Measurements from ENCODE around the gene CLDN10. TPM values are rescaled to one million over a fixed set of nuclear protein-coding genes. Genes with fewer than 3 reads are reported as not detected.

Gene CLDN10
- total RNA-seq, 4 donors from 2014 or later: 0.81 to 16.8 TPM; not detected in 2

DNA sequence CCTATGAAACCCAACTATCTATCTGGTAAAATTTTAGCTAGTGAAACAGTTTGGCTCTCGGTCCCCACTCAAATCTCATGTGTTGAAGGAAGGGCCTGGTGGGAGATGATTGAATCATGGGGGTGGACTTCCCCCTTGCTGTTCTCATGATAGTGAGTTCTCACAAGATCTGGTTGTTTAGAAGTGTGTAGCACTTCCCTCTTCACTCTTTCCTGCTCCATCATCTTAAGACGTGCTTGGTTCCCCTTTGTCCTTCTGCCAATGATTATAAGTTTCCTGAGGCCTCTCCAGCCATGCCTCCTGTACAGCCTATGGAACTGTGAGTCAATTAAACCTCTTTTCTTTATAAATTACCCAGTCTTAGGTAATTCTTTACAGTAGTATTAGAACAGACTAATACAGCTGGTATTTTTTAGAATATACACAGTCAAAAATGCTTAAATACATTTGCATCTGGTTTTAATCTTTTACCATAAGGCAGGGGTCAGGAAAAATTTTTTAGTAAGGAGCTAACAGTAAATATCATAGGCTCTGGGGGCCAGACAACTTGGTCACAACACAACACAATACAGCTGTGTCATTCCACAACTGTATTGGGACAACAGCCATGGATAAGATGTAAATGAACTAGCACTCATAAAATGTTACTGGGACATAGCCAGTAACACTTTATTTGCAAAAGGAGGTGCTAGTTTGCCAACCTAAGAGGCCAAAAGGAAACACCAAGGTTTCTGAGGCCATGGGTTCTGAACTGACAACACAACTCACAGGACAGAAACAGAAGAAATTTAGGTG is 67.7 kb downstream of the CLDN10 start:
- Histone ChIP-seq H3K27me3 (no peaks in the 10 kb centered on the region), H3K27ac (no peak overlapping the region), H3K4me3 (no peak overlapping the region), H3K36me3 (peaks cover 0 to 89% of the 10 kb centered on the region in 2 donors), H3K9me3 (no peaks in the 10 kb centered on the region), H3K4me1 (no peaks in the 10 kb centered on the region)
- TF ChIP-seq POLR2A (IDR thresholded peaks at IDR 0.05) (no peak), POLR2AphosphoS5 (IDR thresholded peaks at IDR 0.05) (no peak), EP300 (IDR thresholded peaks at IDR 0.05) (no peak)
- TF ChIP-seq, protein P1, sequence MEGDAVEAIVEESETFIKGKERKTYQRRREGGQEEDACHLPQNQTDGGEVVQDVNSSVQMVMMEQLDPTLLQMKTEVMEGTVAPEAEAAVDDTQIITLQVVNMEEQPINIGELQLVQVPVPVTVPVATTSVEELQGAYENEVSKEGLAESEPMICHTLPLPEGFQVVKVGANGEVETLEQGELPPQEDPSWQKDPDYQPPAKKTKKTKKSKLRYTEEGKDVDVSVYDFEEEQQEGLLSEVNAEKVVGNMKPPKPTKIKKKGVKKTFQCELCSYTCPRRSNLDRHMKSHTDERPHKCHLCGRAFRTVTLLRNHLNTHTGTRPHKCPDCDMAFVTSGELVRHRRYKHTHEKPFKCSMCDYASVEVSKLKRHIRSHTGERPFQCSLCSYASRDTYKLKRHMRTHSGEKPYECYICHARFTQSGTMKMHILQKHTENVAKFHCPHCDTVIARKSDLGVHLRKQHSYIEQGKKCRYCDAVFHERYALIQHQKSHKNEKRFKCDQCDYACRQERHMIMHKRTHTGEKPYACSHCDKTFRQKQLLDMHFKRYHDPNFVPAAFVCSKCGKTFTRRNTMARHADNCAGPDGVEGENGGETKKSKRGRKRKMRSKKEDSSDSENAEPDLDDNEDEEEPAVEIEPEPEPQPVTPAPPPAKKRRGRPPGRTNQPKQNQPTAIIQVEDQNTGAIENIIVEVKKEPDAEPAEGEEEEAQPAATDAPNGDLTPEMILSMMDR (IDR thresholded peaks at IDR 0.05): no peak
- no peak for ATAC-seq
- 55 to 70% methylated on average over 2 of the region's 2 CpGs for WGBS, 2 donors (ENCODE audit: low coverage in 1 of 2)

- TF ChIP-seq EP300 (IDR thresholded peaks at IDR 0.05): no peak
- TF ChIP-seq POLR2AphosphoS5 (IDR thresholded peaks at IDR 0.05): no peak
- no peak for TF ChIP-seq POLR2A (IDR thresholded peaks at IDR 0.05)
- TF ChIP-seq, protein P1 (IDR thresholded peaks at IDR 0.05): no peak
- Histone ChIP-seq H3K36me3 (peaks cover 0 to 81% of the 10 kb centered on the region in 2 donors), H3K9me3 (no peaks in the 10 kb centered on the region), H3K4me3 (no peak overlapping the region), H3K27ac (no peak overlapping the region), H3K4me1 (no peaks in the 10 kb centered on the region), H3K27me3 (no peaks in the 10 kb centered on the region)
- 78 to 89% methylated on average over 6 to 10 of the region's 10 CpGs for WGBS, 2 donors (ENCODE audit: low coverage in 1 of 2)
- no peak for ATAC-seq
Measured at GRCh38 chr13:95620825-95621498, 68.4 kb downstream of the CLDN10 start.

GRCh38 chr13:95623141-95623540 is 70.6 kb downstream of the CLDN10 start:
- Histone ChIP-seq H3K9me3 (peaks cover 0 to 9% (median 0%) of the 10 kb centered on the region in 3 donors), H3K27me3 (no peaks in the 10 kb centered on the region), H3K4me1 (no peaks in the 10 kb centered on the region), H3K4me3 (no peak overlapping the region), H3K36me3 (peaks cover 0 to 77% of the 10 kb centered on the region in 2 donors), H3K27ac (no peak overlapping the region)
- no peak for ATAC-seq
- 20 to 45% methylated on average over 3 to 5 of the region's 5 CpGs for WGBS, 2 donors (ENCODE audit: low coverage in 1 of 2)
- TF ChIP-seq POLR2AphosphoS5 (IDR thresholded peaks at IDR 0.05): no peak
- TF ChIP-seq EP300 (IDR thresholded peaks at IDR 0.05): no peak
- TF ChIP-seq, protein P1 (IDR thresholded peaks at IDR 0.05): no peak
- no peak for TF ChIP-seq POLR2A (IDR thresholded peaks at IDR 0.05)

DNA sequence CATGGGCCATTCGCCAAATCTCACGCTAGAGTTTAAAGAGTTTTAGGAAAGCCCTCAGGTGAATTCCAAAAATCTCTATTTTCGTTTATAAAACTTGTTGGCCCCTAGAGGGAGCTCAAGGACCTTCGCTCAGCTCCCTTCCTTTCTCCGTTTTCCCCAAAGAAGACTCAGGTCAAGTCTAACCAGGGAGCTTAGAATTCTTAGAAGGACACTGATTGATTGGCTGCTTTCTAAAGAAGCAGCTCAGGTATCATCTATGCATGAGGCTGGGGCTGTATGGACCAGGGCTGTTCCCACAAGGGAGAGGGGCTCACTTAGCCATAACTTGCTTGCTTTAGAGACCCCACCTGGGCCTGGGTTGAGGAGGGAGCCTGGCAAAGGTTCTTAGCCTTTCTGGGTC is 71.5 kb downstream of the CLDN10 start:
- Histone ChIP-seq H3K27me3 (no peaks in the 10 kb centered on the region), H3K4me1 (no peaks in the 10 kb centered on the region), H3K36me3 (peaks cover 0 to 84% of the 10 kb centered on the region in 2 donors), H3K4me3 (no peak overlapping the region), H3K9me3 (peaks cover 0 to 9% (median 0%) of the 10 kb centered on the region in 3 donors), H3K27ac (no peak overlapping the region)
- WGBS, 2 donors (ENCODE audit: low coverage in 1 of 2): 9 to 29% methylated on average over 3 to 5 of the region's 5 CpGs
- no peak for TF ChIP-seq EP300 (IDR thresholded peaks at IDR 0.05)
- TF ChIP-seq, protein P1 (IDR thresholded peaks at IDR 0.05): peak; percentile 41 to 73 (median 59)
- no peak for ATAC-seq

All from gastroesophageal sphincter (tissue), 4 donors.